Measurements from ENCODE around the gene SLC13A1.
"Not testable (repeated sequence)": the region's sequence is repeated elsewhere in the genome, so short reads cannot be mapped to it uniquely, and the experiment has no call there.

SLC13A1 gene

DNA sequence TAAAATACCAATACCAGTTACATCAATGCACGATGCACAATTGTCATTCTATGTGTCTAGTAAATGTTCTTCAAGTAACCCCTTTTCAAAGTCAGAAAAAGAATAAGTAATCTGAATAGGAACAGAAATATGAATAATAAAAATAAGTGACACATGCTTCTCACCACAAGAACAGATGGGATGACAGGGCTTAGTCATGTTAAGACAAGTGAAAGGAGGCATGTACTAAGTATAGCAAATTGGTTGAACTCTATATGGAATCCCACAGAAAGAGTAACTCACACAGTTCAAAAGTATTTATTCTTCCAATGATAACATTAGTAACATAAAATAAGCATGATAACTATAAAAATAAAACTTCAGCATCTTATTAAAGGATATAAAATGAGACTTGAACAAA is 103.3 kb downstream of the SLC13A1 start:
- Histone ChIP-seq H2AK5ac (ENCODE audit: low read length, severe bottlenecking) (no peak overlapping the region), H3K79me1 (replicated peaks; ENCODE audit: low read length, poor library complexity, severe bottlenecking) (no peaks in the 10 kb centered on the region), H3K4me3 (ENCODE audit: insufficient read depth in 1 of 2, low read depth in 1 of 2, low read length in 2 of 2) (no peak overlapping the region), H3K4me2 (ENCODE audit: low read length, poor library complexity, severe bottlenecking) (no peak overlapping the region), H3K27ac (ENCODE audit: low read length, poor library complexity, severe bottlenecking) (no peak overlapping the region), H2BK15ac (ENCODE audit: low read depth, poor library complexity, severe bottlenecking) (no peak overlapping the region), H3K23ac (ENCODE audit: low read length in 2 of 2) (no peak overlapping the region), H4K91ac (ENCODE audit: low read length) (no peak overlapping the region), H3K27me3 (ENCODE audit: control insufficient read depth in 1 of 2, insufficient read depth in 1 of 2, low read length in 2 of 2) (no peaks in the 10 kb centered on the region), H3K9ac (ENCODE audit: low read length) (no peak overlapping the region), H2BK12ac (ENCODE audit: low read length in 2 of 2) (no peak overlapping the region), H3K9me3 (ENCODE audit: control insufficient read depth, low read length) (peaks cover 4% of the 10 kb centered on the region), H4K8ac (ENCODE audit: low read length) (no peak overlapping the region), H3K36me3 (ENCODE audit: control insufficient read depth in 1 of 2, insufficient read depth in 2 of 2, low read depth in 1 of 2, low read length in 2 of 2) (no peaks in the 10 kb centered on the region), H2BK120ac (ENCODE audit: low read depth, low read length) (no peak overlapping the region), H3K4ac (ENCODE audit: low read depth in 1 of 2, low read length in 2 of 2) (no peak overlapping the region), H3K14ac (ENCODE audit: low read length in 2 of 2) (no peak overlapping the region), H2AFZ (ENCODE audit: low read depth, low read length) (no peak overlapping the region), H2BK5ac (ENCODE audit: low read depth, low read length, poor library complexity, severe bottlenecking) (no peak overlapping the region), H3K4me1 (ENCODE audit: control insufficient read depth, insufficient read depth, low read depth, low read length) (no peaks in the 10 kb centered on the region), H3K18ac (ENCODE audit: low read depth in 1 of 2, low read length in 2 of 2) (no peak overlapping the region)
- no CpG with 5 or more reads among the region's 1 CpG for WGBS
- DNase-seq = no peak

GRCh38 chr7:123090456-123090855 is 109.3 kb downstream of the SLC13A1 start:
- Histone ChIP-seq H2AFZ (ENCODE audit: low read depth, low read length) (no peak overlapping the region), H3K9me3 (ENCODE audit: control insufficient read depth, low read length) (peaks cover 4% of the 10 kb centered on the region), H3K4me2 (ENCODE audit: low read length, poor library complexity, severe bottlenecking) (no peak overlapping the region), H3K23ac (ENCODE audit: low read length in 2 of 2) (no peak overlapping the region), H2BK120ac (ENCODE audit: low read depth, low read length) (no peak overlapping the region), H2BK15ac (ENCODE audit: low read depth, poor library complexity, severe bottlenecking) (no peak overlapping the region), H2BK12ac (ENCODE audit: low read length in 2 of 2) (no peak overlapping the region), H3K4me3 (ENCODE audit: insufficient read depth in 1 of 2, low read depth in 1 of 2, low read length in 2 of 2) (no peak overlapping the region), H3K27me3 (ENCODE audit: control insufficient read depth in 1 of 2, insufficient read depth in 1 of 2, low read length in 2 of 2) (no peaks in the 10 kb centered on the region), H3K36me3 (ENCODE audit: control insufficient read depth in 1 of 2, insufficient read depth in 2 of 2, low read depth in 1 of 2, low read length in 2 of 2) (no peaks in the 10 kb centered on the region), H3K14ac (ENCODE audit: low read length in 2 of 2) (no peak overlapping the region), H3K9ac (ENCODE audit: low read length) (no peak overlapping the region), H2AK5ac (ENCODE audit: low read length, severe bottlenecking) (no peak overlapping the region), H3K4me1 (ENCODE audit: control insufficient read depth, insufficient read depth, low read depth, low read length) (no peaks in the 10 kb centered on the region), H3K79me1 (replicated peaks; ENCODE audit: low read length, poor library complexity, severe bottlenecking) (no peaks in the 10 kb centered on the region), H3K4ac (ENCODE audit: low read depth in 1 of 2, low read length in 2 of 2) (no peak overlapping the region), H2BK5ac (ENCODE audit: low read depth, low read length, poor library complexity, severe bottlenecking) (no peak overlapping the region), H3K27ac (ENCODE audit: low read length, poor library complexity, severe bottlenecking) (no peak overlapping the region), H4K8ac (ENCODE audit: low read length) (no peak overlapping the region), H3K18ac (ENCODE audit: low read depth in 1 of 2, low read length in 2 of 2) (no peak overlapping the region), H4K91ac (ENCODE audit: low read length) (no peak overlapping the region)
- DNase-seq = no peak
- 76% methylated on average over 2 of the region's 2 CpGs for WGBS

- H3K36me3 ChIP-seq (ENCODE audit: control insufficient read depth in 1 of 2, insufficient read depth in 2 of 2, low read depth in 1 of 2, low read length in 2 of 2); DNase-seq; H3K14ac ChIP-seq (ENCODE audit: low read length in 2 of 2); H4K8ac ChIP-seq (ENCODE audit: low read length); H2BK15ac ChIP-seq (ENCODE audit: low read depth, poor library complexity, severe bottlenecking); H3K9me3 ChIP-seq (ENCODE audit: control insufficient read depth, low read length); H3K4me3 ChIP-seq (ENCODE audit: insufficient read depth in 1 of 2, low read depth in 1 of 2, low read length in 2 of 2); H2BK120ac ChIP-seq (ENCODE audit: low read depth, low read length); H3K4me2 ChIP-seq (ENCODE audit: low read length, poor library complexity, severe bottlenecking); H3K23ac ChIP-seq (ENCODE audit: low read length in 2 of 2); H3K27me3 ChIP-seq (ENCODE audit: control insufficient read depth in 1 of 2, insufficient read depth in 1 of 2, low read length in 2 of 2); H2AK5ac ChIP-seq (ENCODE audit: low read length, severe bottlenecking); H2BK5ac ChIP-seq (ENCODE audit: low read depth, low read length, poor library complexity, severe bottlenecking); H3K18ac ChIP-seq (ENCODE audit: low read depth in 1 of 2, low read length in 2 of 2); H2AFZ ChIP-seq (ENCODE audit: low read depth, low read length); H3K4ac ChIP-seq (ENCODE audit: low read depth in 1 of 2, low read length in 2 of 2); H3K79me1 ChIP-seq (replicated peaks; ENCODE audit: low read length, poor library complexity, severe bottlenecking); H3K9ac ChIP-seq (ENCODE audit: low read length); H3K4me1 ChIP-seq (ENCODE audit: control insufficient read depth, insufficient read depth, low read depth, low read length); H4K91ac ChIP-seq (ENCODE audit: low read length); H2BK12ac ChIP-seq (ENCODE audit: low read length in 2 of 2); H3K27ac ChIP-seq (ENCODE audit: low read length, poor library complexity, severe bottlenecking): not testable (repeated sequence)
- WGBS = no CpG with 5 or more reads among the region's 1 CpG
These were observed 112.9 kb downstream of the SLC13A1 start for GRCh38 chr7:123086910-123087309.

GRCh38 chr7:123084861-123085260 is 114.9 kb downstream of the SLC13A1 start:
- not testable (repeated sequence) for H4K91ac ChIP-seq (ENCODE audit: low read length); H3K23ac ChIP-seq (ENCODE audit: low read length in 2 of 2); H3K18ac ChIP-seq (ENCODE audit: low read depth in 1 of 2, low read length in 2 of 2); H2BK15ac ChIP-seq (ENCODE audit: low read depth, poor library complexity, severe bottlenecking); H3K4me1 ChIP-seq (ENCODE audit: control insufficient read depth, insufficient read depth, low read depth, low read length); H3K4me2 ChIP-seq (ENCODE audit: low read length, poor library complexity, severe bottlenecking); H3K79me1 ChIP-seq (replicated peaks; ENCODE audit: low read length, poor library complexity, severe bottlenecking); H3K27ac ChIP-seq (ENCODE audit: low read length, poor library complexity, severe bottlenecking); H2BK12ac ChIP-seq (ENCODE audit: low read length in 2 of 2); H3K4me3 ChIP-seq (ENCODE audit: insufficient read depth in 1 of 2, low read depth in 1 of 2, low read length in 2 of 2); H3K4ac ChIP-seq (ENCODE audit: low read depth in 1 of 2, low read length in 2 of 2); H4K8ac ChIP-seq (ENCODE audit: low read length); H2BK120ac ChIP-seq (ENCODE audit: low read depth, low read length); H3K9me3 ChIP-seq (ENCODE audit: control insufficient read depth, low read length); H2AFZ ChIP-seq (ENCODE audit: low read depth, low read length); H3K14ac ChIP-seq (ENCODE audit: low read length in 2 of 2); DNase-seq; H2BK5ac ChIP-seq (ENCODE audit: low read depth, low read length, poor library complexity, severe bottlenecking); H3K36me3 ChIP-seq (ENCODE audit: control insufficient read depth in 1 of 2, insufficient read depth in 2 of 2, low read depth in 1 of 2, low read length in 2 of 2); H3K9ac ChIP-seq (ENCODE audit: low read length); H2AK5ac ChIP-seq (ENCODE audit: low read length, severe bottlenecking); H3K27me3 ChIP-seq (ENCODE audit: control insufficient read depth in 1 of 2, insufficient read depth in 1 of 2, low read length in 2 of 2)
- 88% methylated on average over 9 of the region's 9 CpGs for WGBS

All from mesenchymal stem cell (in vitro differentiated cells and primary cell).